ENCODE data around the gene OR6Y1. TPM values are rescaled to one million over a fixed set of nuclear protein-coding genes. Genes with fewer than 3 reads are reported as not detected.

OR6Y1 gene
- total and polyA plus RNA-seq, 2 of the 4 experiments (the other 2 are of a cell fraction): not detected

GRCh38 chr1:158537609-158538008, 16.6 kb downstream of the OR6Y1 start:
- H4K5ac ChIP-seq (ENCODE audit: low read depth, low read length): no peak overlapping the region
- H3K23ac ChIP-seq (ENCODE audit: low read depth, low read length): no peak overlapping the region
- DNase-seq: no peak
- H3K14ac ChIP-seq (replicated peaks; ENCODE audit: low read depth, low read length): no peak overlapping the region
- H3K4me3 ChIP-seq (ENCODE audit: insufficient read depth, low read depth, low read length): no peak overlapping the region
- no peaks in the 10 kb centered on the region for H3K9me1 ChIP-seq (ENCODE audit: insufficient read depth, low read length)
- H2BK15ac ChIP-seq (ENCODE audit: low read depth, low read length): no peak overlapping the region
- H4K20me1 ChIP-seq (ENCODE audit: insufficient read depth, low read length): no peaks in the 10 kb centered on the region
- H2BK120ac ChIP-seq (ENCODE audit: low read depth, low read length): no peak overlapping the region
- intact Hi-C loops (cut with micrococcal nuclease): loop anchor here (10.0 kb wide), 1 partner anchor 243 kb away; no protein-coding TSS in a partner anchor
- H4K91ac ChIP-seq (ENCODE audit: insufficient read depth, low read depth, low read length): no peak overlapping the region
- no peak overlapping the region for H3K18ac ChIP-seq (ENCODE audit: low read depth, low read length)
- no peak for ATAC-seq (ENCODE audit: low read depth)
- no TSS peak for BruUV-seq (replicated peaks)
- H4K8ac ChIP-seq (ENCODE audit: low read depth in 2 of 2, low read length in 2 of 2): no peak overlapping the region
- POLR2A ChIA-PET (ENCODE audit: unreplicated experiment): no interaction called here
- dilution Hi-C loops (cut with HindIII; ENCODE audit: low sequenced_read_pairs, unreplicated experiment): no loop called here
- no peak overlapping the region for H3K9ac ChIP-seq (ENCODE audit: low read depth, low read length)
- H3K56ac ChIP-seq (ENCODE audit: extremely low read depth, insufficient read depth, low read length): no peak overlapping the region
- H3K27ac ChIP-seq (ENCODE audit: insufficient read depth, low read length): no peak overlapping the region
- H3K4me1 ChIP-seq (ENCODE audit: control insufficient read depth, insufficient read depth, low read length): no peaks in the 10 kb centered on the region
- H2AK9ac ChIP-seq (replicated peaks; ENCODE audit: low read depth, low read length, poor library complexity): no peak overlapping the region
- no peak overlapping the region for H3K4me2 ChIP-seq (ENCODE audit: low read depth, low read length)
- in situ Hi-C loops (cut with MboI; ENCODE audit: low sequenced_read_pairs): no loop called here
- H3K36me3 ChIP-seq (ENCODE audit: control insufficient read depth, insufficient read depth, low read length): no peaks in the 10 kb centered on the region
- WGBS, 2 experiments (ENCODE audit: extremely low coverage in 2 of 2, insufficient read length in 1 of 2): no CpG with 5 or more reads among the region's 2 CpGs
- TF ChIP-seq FOS (IDR thresholded peaks at IDR 0.05; ENCODE audit: low read depth, low read length) (no peak), RCOR1 (IDR thresholded peaks at IDR 0.05; ENCODE audit: insufficient replicate concordance, low read length) (no peak), MAZ (IDR thresholded peaks at IDR 0.05; ENCODE audit: borderline replicate concordance, low read depth, low read length) (no peak), MAFK (IDR thresholded peaks at IDR 0.05; ENCODE audit: low read depth, low read length) (no peak), RAD21 (IDR thresholded peaks at IDR 0.05; ENCODE audit: low read length) (no peak), BHLHE40 (IDR thresholded peaks at IDR 0.05; ENCODE audit: low read depth, low read length) (no peak), CHD1 (IDR thresholded peaks at IDR 0.05; ENCODE audit: low read depth, low read length) (no peak), CEBPB (IDR thresholded peaks at IDR 0.05; ENCODE audit: low read depth, low read length) (no peak), NFE2L2 (IDR thresholded peaks at IDR 0.05; ENCODE audit: low read depth, low read length) (no peak), POLR2A (IDR thresholded peaks at IDR 0.05; ENCODE audit: low read depth, low read length) (no peak), SMC3 (IDR thresholded peaks at IDR 0.05; ENCODE audit: low read depth, low read length) (no peak), MXI1 (IDR thresholded peaks at IDR 0.05; ENCODE audit: borderline replicate concordance, low read depth, low read length) (no peak), USF2 (IDR thresholded peaks at IDR 0.05; ENCODE audit: low read depth, low read length) (no peak), ELK1 (IDR thresholded peaks at IDR 0.05; ENCODE audit: borderline replicate concordance, low read depth, low read length) (no peak), CTCF (conservative IDR thresholded peaks at IDR 0.05; ENCODE audit: low read depth, low read length) (no peak), RFX5 (IDR thresholded peaks at IDR 0.05; ENCODE audit: low read depth, low read length) (no peak)
- no peak overlapping the region for H3K4ac ChIP-seq (ENCODE audit: low read depth, low read length)
- no peaks in the 10 kb centered on the region for H3K9me3 ChIP-seq (ENCODE audit: control insufficient read depth, insufficient read depth, low read length)
- H2AK5ac ChIP-seq (ENCODE audit: low read depth, low read length): no peak overlapping the region
- CTCF ChIA-PET: no interaction called here
- no peak overlapping the region for H2AFZ ChIP-seq (replicated peaks; ENCODE audit: low read length, poor library complexity)
- H2BK5ac ChIP-seq (ENCODE audit: low read depth, low read length, poor library complexity, severe bottlenecking): no peak overlapping the region
- no peaks in the 10 kb centered on the region for H3K27me3 ChIP-seq (ENCODE audit: control insufficient read depth, insufficient read depth, low read length)
- no peak overlapping the region for H2BK20ac ChIP-seq (ENCODE audit: low read depth, low read length)
- H3K79me1 ChIP-seq (ENCODE audit: low read depth in 1 of 2, low read length in 2 of 2): no peaks in the 10 kb centered on the region

All from IMR-90 (cell line).